K562 (cell line): ENCODE data around the gene CDH1. TPM values are rescaled to one million over a fixed set of nuclear protein-coding genes. Genes with fewer than 3 reads are reported as not detected.

ENCODE experiments used
- CHD7 ChIP-seq: fragments of 200-600 bp; sonication (generic); IDR thresholded peaks from one replicate; pipeline ENCODE4 v1.6.1; 2012; ENCODE audit warnings: mild to moderate bottlenecking, low read depth, low read length, inconsistent platforms
- HMG20A ChIP-seq: fragments of 450-650 bp; formaldehyde crosslinking; conservative IDR thresholded peaks from 2 replicates; pipeline ENCODE4 v1.4.0; 2020; ENCODE audit warnings: mild to moderate bottlenecking, mixed read lengths
- KAT8 ChIP-seq: fragments of 450-650 bp; IDR thresholded peaks from 2 replicates; pipeline ENCODE4 v1.6.1; 2016; ENCODE audit warnings: low read depth, mild to moderate bottlenecking
- NONO ChIP-seq, 2 experiments: fragments of 200-400 bp in 1 of 2; fragments of 450-650 bp in 1 of 2; formaldehyde crosslinking in 1 of 2; IDR thresholded peaks; 2 replicates each; pipeline ENCODE4 v1.6.1; 2017; ENCODE audit warnings: low read depth in 2 of 2, mild to moderate bottlenecking in 2 of 2, moderate library complexity in 2 of 2, low read length in 1 of 2
- POLR2A ChIP-seq: fragments of 450-650 bp; conservative IDR thresholded peaks from 2 replicates; pipeline ENCODE4 v1.6.1; 2016
- RCOR1 ChIP-seq, 2 experiments: IDR thresholded peaks; 2 replicates each; pipeline ENCODE4 v1.6.1; 2012; ENCODE audit warnings: low read depth in 2 of 2, low read length in 2 of 2, borderline replicate concordance in 1 of 2, improper control_type of control experiment in 1 of 2
- RUNX1 ChIP-seq: sonication (generic); IDR thresholded peaks from 2 replicates; pipeline ENCODE4 v1.6.1; 2016; ENCODE audit warnings: antibody characterized with exemption, low read depth
- polyA plus RNA-seq, 8 experiments: library from polyadenylated mRNA; depleted of rRNA in 4 of 8; stranded (reverse) in 5 of 8; unstranded in 3 of 8; fragments of >200 nt; fragmentation: Nextera tagmentation in 2 of 8; fragmentation: Illumina TruSeq in 1 of 8; extraction: Ambion mirVana in 2 of 8; extraction: Trizol in 1 of 8; gene quantifications; 2 replicates each; pipeline versions ENCODE4 v1.2.1 to v1.2.3, GENCODE V29; 2011 to 2014; ENCODE audit warnings: inconsistent platforms in 1 of 8, missing spikeins in 1 of 8
- total RNA-seq, 7 experiments: library from RNA; depleted of rRNA in 6 of 7; stranded (reverse); fragments of >200 nt in 6 of 7; fragmentation: Illumina TruSeq in 2 of 7; extraction: Trizol in 2 of 7; gene quantifications; 2 replicates each; pipeline versions ENCODE4 v1.2.1 to v1.2.3, GENCODE V29; 2011 to 2021; ENCODE audit warnings: low replicate concordance in 1 of 7

CDH1 gene
- total and polyA plus RNA-seq, 9 of the 15 experiments (the other 6 are each of a cell fraction or from before 2014, with no cell fraction given), result 0.01 to 0.69 TPM; not detected in 7

GRCh38 chr16:68724797-68725196 is 12.3 kb upstream of the CDH1 start (continued):
- no peak for TF ChIP-seq NONO (IDR thresholded peaks at IDR 0.05; ENCODE audit: low read depth in 2 of 2, low read length in 1 of 2)
- TF ChIP-seq RUNX1, result no peak
- TF ChIP-seq HMG20A, result no peak
- peak in 1 of 2 experiments; percentile 82; a peak in 2 of 4 replicates for TF ChIP-seq RCOR1 (IDR thresholded peaks at IDR 0.05; ENCODE audit: borderline replicate concordance in 1 of 2, low read depth in 2 of 2, low read length in 2 of 2)
- TF ChIP-seq POLR2A, result no peak
- TF ChIP-seq CHD7, result no peak
- no peak for TF ChIP-seq KAT8
